BLaER1 treated with 17β-estradiol and CSF1 and Interleukin-3, amounts not matched to agents 10 nM and 100 nM (cell line): ENCODE results near the gene TCF25.

Experiments used
- H3K27ac ChIP-seq, 11 experiments: shearing (Covaris generic); formaldehyde crosslinking; 2 replicates each; pipeline ENCODE4 v1.8.1; 2022
- H3K27me3 ChIP-seq, 11 experiments: shearing (Covaris generic); formaldehyde crosslinking; 2 replicates each; pipeline ENCODE4 v1.8.1; 2022
- H3K36me3 ChIP-seq, 11 experiments: shearing (Covaris generic); formaldehyde crosslinking; 2 replicates each; pipeline ENCODE4 v1.8.1; 2022
- H3K4me1 ChIP-seq, 10 experiments: shearing (Covaris generic); formaldehyde crosslinking; 2 replicates each; pipeline ENCODE4 v1.8.1; 2022
- H3K4me2 ChIP-seq, 11 experiments: shearing (Covaris generic); formaldehyde crosslinking; 2 replicates each; pipeline ENCODE4 v1.8.1; 2022
- H3K4me3 ChIP-seq, 10 experiments: shearing (Covaris generic); formaldehyde crosslinking; 2 replicates each; pipeline ENCODE4 v1.8.1; 2022
- H3K9ac ChIP-seq, 11 experiments: shearing (Covaris generic); formaldehyde crosslinking; 2 replicates each; pipeline ENCODE4 v1.8.1; 2022
- H3K9me3 ChIP-seq, 11 experiments: shearing (Covaris generic); formaldehyde crosslinking; replicated peaks in 1 of 11; 2 replicates each; pipeline ENCODE4 v1.8.1; 2022
- H4K20me1 ChIP-seq, 11 experiments: shearing (Covaris generic); formaldehyde crosslinking; 2 replicates each; pipeline ENCODE4 v1.8.1; 2022
- Cebpa-rat ChIP-seq, 11 experiments: shearing (Covaris generic); IDR thresholded peaks; 2 replicates each; pipeline ENCODE4 v1.8.1; 2022

Gene TCF25

GRCh38 chr16:89958596-89958995 is 85.2 kb downstream of the TCF25 start:
- H3K4me2 ChIP-seq, result peak overlapping the region in 3 of 11 experiments; percentile 77 to 95 (median 92); a peak in 3 of 22 replicates
- no peak for TF ChIP-seq Cebpa-rat (IDR thresholded peaks at IDR 0.05)
- H3K4me1 ChIP-seq, result peaks cover 21 to 54% (median 45%) of the 10 kb centered on the region in 10 experiments
- peak overlapping the region in 2 of 11 experiments; percentile 16 to 28; a peak in 1 of 22 replicates for H3K27ac ChIP-seq
- H3K36me3 ChIP-seq, result peaks cover 30 to 77% (median 62%) of the 10 kb centered on the region in 11 experiments
- H4K20me1 ChIP-seq, result peaks cover 7 to 43% (median 19%) of the 10 kb centered on the region in 11 experiments; a peak in 19 of 22 replicates
- no peak overlapping the region for H3K4me3 ChIP-seq
- H3K9me3 ChIP-seq, result no peaks in the 10 kb centered on the region
- no peaks in the 10 kb centered on the region for H3K27me3 ChIP-seq
- H3K9ac ChIP-seq, result no peak overlapping the region

GRCh38 chr16:89960966-89961365 is 87.6 kb downstream of the TCF25 start:
- Histone ChIP-seq H3K9me3 (no peaks in the 10 kb centered on the region), H3K4me3 (no peak overlapping the region), H3K9ac (0 out of 22 replicates have a peak overlapping the region, but pooled peaks of 1 of the 11 experiments have one; percentile 9), H4K20me1 (peaks cover 0 to 22% (median 0%) of the 10 kb centered on the region in 11 experiments; a peak in 7 of 22 replicates), H3K27me3 (no peaks in the 10 kb centered on the region), H3K4me2 (no peak overlapping the region), H3K36me3 (peaks cover 34 to 86% (median 73%) of the 10 kb centered on the region in 11 experiments), H3K4me1 (peaks cover 10 to 30% (median 24%) of the 10 kb centered on the region in 10 experiments; a peak in 19 of 20 replicates), H3K27ac (no peak overlapping the region)
- no peak for TF ChIP-seq Cebpa-rat (IDR thresholded peaks at IDR 0.05)
